ENCODE results near the gene OR1D5. TPM values are rescaled to one million over a fixed set of nuclear protein-coding genes. Genes with fewer than 3 reads are reported as not detected.

Gene OR1D5
- total RNA-seq, 1 experiment from 2014 or later, result not detected

GRCh38 chr17:3022197-3022596 is 41.2 kb downstream of the OR1D5 start:
- Histone ChIP-seq H3K9me3 (no peaks in the 10 kb centered on the region; the same call in 1 of the 2 replicates), H3K4me3 (ENCODE audit: low read depth, low read length) (no peak overlapping the region), H3K4me1 (no peaks in the 10 kb centered on the region), H3K27me3 (replicated peaks; ENCODE audit: control insufficient read depth, insufficient read depth, low read length) (no peaks in the 10 kb centered on the region), H3K36me3 (ENCODE audit: control insufficient read depth, insufficient read depth, low read length) (peaks cover 1% of the 10 kb centered on the region)
- POLR2A ChIA-PET, result no interaction called here
- no TSS peak for BruUV-seq (replicated peaks)
- peaks cover 50% of the 10 kb centered on the region for H3K36me3 Mint-ChIP-seq (ENCODE audit: insufficient read depth, unreplicated experiment)
- intact Hi-C loops (cut with micrococcal nuclease; ENCODE audit: unreplicated experiment), result no loop called here
- no peak overlapping the region for H3K27ac Mint-ChIP-seq (ENCODE audit: unreplicated experiment)
- H3K9me3 Mint-ChIP-seq (ENCODE audit: unreplicated experiment), result peaks cover 34% of the 10 kb centered on the region
- no peak overlapping the region for H3K4me3 Mint-ChIP-seq (ENCODE audit: unreplicated experiment)
- H3K27me3 Mint-ChIP-seq (ENCODE audit: insufficient read depth, unreplicated experiment), result no peaks in the 10 kb centered on the region
- no peaks in the 10 kb centered on the region for H3K4me1 Mint-ChIP-seq (ENCODE audit: low read depth, unreplicated experiment)
- TF ChIP-seq, protein P1, sequence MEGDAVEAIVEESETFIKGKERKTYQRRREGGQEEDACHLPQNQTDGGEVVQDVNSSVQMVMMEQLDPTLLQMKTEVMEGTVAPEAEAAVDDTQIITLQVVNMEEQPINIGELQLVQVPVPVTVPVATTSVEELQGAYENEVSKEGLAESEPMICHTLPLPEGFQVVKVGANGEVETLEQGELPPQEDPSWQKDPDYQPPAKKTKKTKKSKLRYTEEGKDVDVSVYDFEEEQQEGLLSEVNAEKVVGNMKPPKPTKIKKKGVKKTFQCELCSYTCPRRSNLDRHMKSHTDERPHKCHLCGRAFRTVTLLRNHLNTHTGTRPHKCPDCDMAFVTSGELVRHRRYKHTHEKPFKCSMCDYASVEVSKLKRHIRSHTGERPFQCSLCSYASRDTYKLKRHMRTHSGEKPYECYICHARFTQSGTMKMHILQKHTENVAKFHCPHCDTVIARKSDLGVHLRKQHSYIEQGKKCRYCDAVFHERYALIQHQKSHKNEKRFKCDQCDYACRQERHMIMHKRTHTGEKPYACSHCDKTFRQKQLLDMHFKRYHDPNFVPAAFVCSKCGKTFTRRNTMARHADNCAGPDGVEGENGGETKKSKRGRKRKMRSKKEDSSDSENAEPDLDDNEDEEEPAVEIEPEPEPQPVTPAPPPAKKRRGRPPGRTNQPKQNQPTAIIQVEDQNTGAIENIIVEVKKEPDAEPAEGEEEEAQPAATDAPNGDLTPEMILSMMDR (IDR thresholded peaks at IDR 0.05; ENCODE audit: insufficient read depth in 1 of 2, low read depth in 1 of 2, low read length in 1 of 2, severe bottlenecking in 1 of 2, unreplicated experiment in 1 of 2), result no peak
- CTCF ChIA-PET, result no interaction called here
- DNase-seq, result no peak

- no TSS peak for BruUV-seq (replicated peaks)
- CTCF ChIA-PET, result no interaction called here
- TF ChIP-seq, protein P1 (IDR thresholded peaks at IDR 0.05; ENCODE audit: insufficient read depth in 1 of 2, low read depth in 1 of 2, low read length in 1 of 2, severe bottlenecking in 1 of 2, unreplicated experiment in 1 of 2), result no peak
Observed at GRCh38 chr17:3020381-3020780, 43.0 kb downstream of the OR1D5 start.

GRCh38 chr17:3019761-3020160 is 43.6 kb downstream of the OR1D5 start:
- ChIA-PET CTCF (no interaction called here), POLR2A (no interaction called here)
- no peaks in the 10 kb centered on the region for H3K4me1 ChIP-seq
- peaks cover 1% of the 10 kb centered on the region for H3K36me3 ChIP-seq (ENCODE audit: control insufficient read depth, insufficient read depth, low read length)
- no peaks in the 10 kb centered on the region; the same call in 1 of the 2 replicates for H3K9me3 ChIP-seq
- Mint-ChIP-seq H3K4me1 (ENCODE audit: low read depth, unreplicated experiment) (no peaks in the 10 kb centered on the region), H3K36me3 (ENCODE audit: insufficient read depth, unreplicated experiment) (peaks cover 59% of the 10 kb centered on the region), H3K4me3 (ENCODE audit: unreplicated experiment) (no peak overlapping the region), H3K27ac (ENCODE audit: unreplicated experiment) (no peak overlapping the region), H3K9me3 (ENCODE audit: unreplicated experiment) (peaks cover 34% of the 10 kb centered on the region), H3K27me3 (ENCODE audit: insufficient read depth, unreplicated experiment) (no peaks in the 10 kb centered on the region)
- no TSS peak for BruUV-seq (replicated peaks)
- intact Hi-C loops (cut with micrococcal nuclease; ENCODE audit: unreplicated experiment), result no loop called here
- TF ChIP-seq, protein P1 (IDR thresholded peaks at IDR 0.05; ENCODE audit: insufficient read depth in 1 of 2, low read depth in 1 of 2, low read length in 1 of 2, severe bottlenecking in 1 of 2, unreplicated experiment in 1 of 2), result no peak
- no peak overlapping the region for H3K4me3 ChIP-seq (ENCODE audit: low read depth, low read length)
- no peaks in the 10 kb centered on the region for H3K27me3 ChIP-seq (replicated peaks; ENCODE audit: control insufficient read depth, insufficient read depth, low read length)
- DNase-seq, result no peak

More at GRCh38 chr17:3020381-3020780, 43.0 kb downstream of the OR1D5 start:
- intact Hi-C loops (cut with micrococcal nuclease; ENCODE audit: unreplicated experiment), result no loop called here
- Histone ChIP-seq H3K4me1 (no peaks in the 10 kb centered on the region), H3K4me3 (ENCODE audit: low read depth, low read length) (no peak overlapping the region), H3K27me3 (replicated peaks; ENCODE audit: control insufficient read depth, insufficient read depth, low read length) (no peaks in the 10 kb centered on the region), H3K9me3 (no peaks in the 10 kb centered on the region; the same call in 1 of the 2 replicates), H3K36me3 (ENCODE audit: control insufficient read depth, insufficient read depth, low read length) (peaks cover 1% of the 10 kb centered on the region)
- no peak for DNase-seq
- Mint-ChIP-seq H3K9me3 (ENCODE audit: unreplicated experiment) (peaks cover 34% of the 10 kb centered on the region), H3K27ac (ENCODE audit: unreplicated experiment) (no peak overlapping the region), H3K27me3 (ENCODE audit: insufficient read depth, unreplicated experiment) (no peaks in the 10 kb centered on the region), H3K4me1 (ENCODE audit: low read depth, unreplicated experiment) (no peaks in the 10 kb centered on the region), H3K36me3 (ENCODE audit: insufficient read depth, unreplicated experiment) (peaks cover 54% of the 10 kb centered on the region), H3K4me3 (ENCODE audit: unreplicated experiment) (no peak overlapping the region)
- POLR2A ChIA-PET, result no interaction called here
